Glomerular visceral epithelial cell (primary cell): ENCODE results near the gene COG2.
A peak's percentile ranks its signal among the peaks of the same experiment; 100 is the strongest.
"Not testable (repeated sequence)": the region's sequence is repeated elsewhere in the genome, so short reads cannot be mapped to it uniquely, and the experiment has no call there.

Source experiments
- DNase-seq: peaks from one replicate; pipeline ENCODE4 v3.0.0-alpha.2; 2016; ENCODE audit errors: extremely low spot score

The COG2 gene

GRCh38 chr1:230624097-230624713 lies 18.1 kb upstream of the COG2 start:
- no peak for DNase-seq

DNA sequence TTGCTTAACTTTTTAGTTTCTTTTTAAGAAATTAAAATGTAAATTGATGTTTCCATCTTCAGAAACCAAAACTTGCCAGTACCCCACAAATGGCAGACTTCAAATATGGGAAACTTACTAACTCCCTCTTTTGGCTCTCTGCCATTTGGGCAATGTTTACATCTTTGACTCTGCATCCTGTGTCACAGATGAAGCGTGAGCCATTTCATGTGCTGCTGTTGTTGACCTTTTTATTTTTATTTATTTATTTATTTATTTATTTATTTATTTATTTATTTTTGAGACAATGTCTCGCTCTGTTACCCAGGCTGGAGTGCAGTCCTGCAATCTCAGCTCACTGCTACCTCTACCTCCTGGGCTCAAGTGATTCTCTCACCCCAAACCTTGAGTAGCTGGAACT lies 16.0 kb upstream of the COG2 start:
- DNase-seq = no peak

GRCh38 chr1:230627767-230628166 lies 14.5 kb upstream of the COG2 start:
- DNase-seq = no peak

GRCh38 chr1:230629511-230629910 lies 12.8 kb upstream of the COG2 start:
- no peak for DNase-seq

DNA sequence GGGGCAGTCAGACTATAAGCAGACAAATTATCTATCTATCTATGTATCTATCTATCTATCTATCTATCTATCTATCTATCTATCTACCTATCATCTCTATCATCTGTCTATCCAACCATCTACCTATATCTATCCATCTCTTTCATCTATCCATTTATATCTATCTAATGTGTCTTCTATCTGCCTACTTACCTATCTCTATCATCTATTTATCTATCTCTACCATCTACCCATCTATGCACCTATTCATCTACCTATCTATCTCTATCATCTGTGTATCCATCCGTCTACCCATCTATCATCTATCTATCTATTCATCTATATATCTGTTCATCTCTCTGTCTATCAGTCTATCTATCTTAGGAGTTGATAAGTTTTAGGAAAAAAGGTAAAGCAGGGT lies 10.8 kb upstream of the COG2 start:
- no peak for DNase-seq

GRCh38 chr1:230632273-230632873 lies 9.9 kb upstream of the COG2 start:
- peak; percentile 47 for DNase-seq

GRCh38 chr1:230633469-230633868 lies 8.8 kb upstream of the COG2 start:
- DNase-seq = no peak

DNA sequence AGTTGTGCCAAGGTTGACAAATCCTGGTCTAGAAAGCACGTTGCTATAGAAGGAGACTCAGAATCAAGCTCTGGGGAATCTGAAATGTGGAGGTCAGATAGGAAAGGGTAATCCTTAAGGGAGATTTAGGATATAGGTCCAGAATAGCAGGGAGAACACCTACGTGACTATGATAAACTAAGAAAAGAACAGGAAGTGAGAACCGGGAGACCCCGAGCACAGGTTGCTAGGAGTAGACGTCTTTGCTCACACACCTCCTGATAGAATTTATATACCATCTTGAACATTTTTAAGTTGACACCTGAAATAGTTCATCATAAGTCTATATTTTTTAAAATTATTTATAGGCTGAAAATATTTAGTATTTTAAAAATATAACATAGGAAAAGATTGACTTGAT lies 7.9 kb upstream of the COG2 start:
- DNase-seq = no peak

DNA sequence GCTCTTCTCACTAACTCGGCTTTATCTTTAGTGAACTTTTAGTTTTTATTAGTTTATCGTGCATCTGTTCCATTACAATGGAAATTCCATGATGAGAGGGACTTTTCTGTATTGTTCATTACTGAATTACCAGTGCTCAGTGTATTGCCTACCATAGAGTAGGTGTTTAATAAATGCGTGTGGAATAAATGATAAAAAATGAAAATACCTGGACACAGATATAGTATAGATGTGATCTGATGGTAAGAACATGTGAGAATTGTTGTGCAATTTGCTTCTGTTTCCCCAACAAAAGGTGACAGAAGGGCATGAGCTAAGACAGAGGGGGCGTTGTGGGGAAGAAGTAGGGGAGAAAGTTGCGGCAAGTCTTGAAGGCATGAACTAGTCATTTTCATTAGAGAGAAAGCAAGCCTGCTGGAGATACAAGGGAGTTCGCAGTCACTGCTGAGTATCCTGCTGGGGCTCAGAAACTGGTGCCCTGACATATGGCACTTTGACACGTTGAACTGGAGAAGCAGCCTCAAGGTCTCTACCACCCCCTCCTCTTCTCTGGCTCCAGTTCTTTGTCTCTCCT lies 5.6 kb upstream of the COG2 start:
- no peak for DNase-seq

DNA sequence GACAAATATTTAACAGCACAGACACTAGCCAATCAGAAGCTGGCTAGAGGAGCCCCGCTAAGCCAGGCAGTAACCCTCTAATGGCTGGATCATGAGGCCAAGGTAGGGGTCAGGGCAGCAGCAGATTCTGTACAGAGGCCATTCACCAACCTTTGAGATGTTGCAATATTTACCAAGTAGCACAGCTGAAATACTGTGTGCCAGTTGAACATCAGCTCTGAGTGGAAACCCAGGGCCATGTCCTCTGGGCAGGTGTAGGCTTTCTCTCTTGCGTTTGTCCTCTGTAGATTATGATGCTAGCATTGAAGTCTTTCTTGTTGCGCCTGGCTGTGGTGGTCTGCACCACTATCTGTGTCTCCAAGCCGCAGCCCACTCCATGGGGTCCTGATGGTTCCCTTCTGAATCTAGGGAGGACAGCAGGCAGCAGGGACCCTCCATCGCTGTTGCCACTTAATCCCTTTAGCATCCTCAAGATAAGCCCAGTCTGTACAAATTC lies 2.5 kb upstream of the COG2 start:
- DNase-seq = no peak

GRCh38 chr1:230641346-230641745 lies 935 bp upstream of the COG2 start:
- DNase-seq = peak; percentile 63

- no peak for DNase-seq
Measured at GRCh38 chr1:230641900-230642262, 400 bp upstream of the COG2 start.

GRCh38 chr1:230643908-230644307 lies 1.6 kb downstream of the COG2 start:
- DNase-seq = peak; percentile 16

GRCh38 chr1:230646710-230647302 lies 4.5 kb downstream of the COG2 start:
- DNase-seq = no peak

- DNase-seq = no peak
Measured at GRCh38 chr1:230647321-230647720, 5.0 kb downstream of the COG2 start.

GRCh38 chr1:230648114-230648513 lies 5.8 kb downstream of the COG2 start:
- DNase-seq = no peak

DNA sequence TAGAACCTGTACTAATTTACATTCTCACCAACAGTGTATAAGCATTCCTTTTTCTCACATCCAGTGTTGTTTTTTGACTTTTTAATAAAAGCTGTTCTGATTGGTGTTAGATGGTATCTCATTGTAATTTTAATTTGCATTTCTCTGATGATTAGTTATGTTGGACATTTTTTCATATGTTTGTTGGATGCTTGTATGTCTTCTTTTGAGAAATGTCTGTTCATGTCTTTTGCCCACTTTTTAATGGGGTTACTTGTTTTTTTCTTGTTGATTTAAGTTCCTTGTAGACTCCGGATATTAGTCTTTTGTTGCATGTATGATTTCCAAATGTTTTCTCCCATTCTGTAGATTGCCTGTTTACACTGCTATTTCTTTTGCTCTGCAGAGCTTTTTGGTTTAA lies 8.0 kb downstream of the COG2 start:
- no peak for DNase-seq

- no peak for DNase-seq
Measured at GRCh38 chr1:230651235-230651634, 9.0 kb downstream of the COG2 start.

GRCh38 chr1:230656719-230657118 lies 14.4 kb downstream of the COG2 start:
- DNase-seq = not testable (repeated sequence)

- DNase-seq = not testable (repeated sequence)
Measured at GRCh38 chr1:230658103-230658502, 15.8 kb downstream of the COG2 start.

DNA sequence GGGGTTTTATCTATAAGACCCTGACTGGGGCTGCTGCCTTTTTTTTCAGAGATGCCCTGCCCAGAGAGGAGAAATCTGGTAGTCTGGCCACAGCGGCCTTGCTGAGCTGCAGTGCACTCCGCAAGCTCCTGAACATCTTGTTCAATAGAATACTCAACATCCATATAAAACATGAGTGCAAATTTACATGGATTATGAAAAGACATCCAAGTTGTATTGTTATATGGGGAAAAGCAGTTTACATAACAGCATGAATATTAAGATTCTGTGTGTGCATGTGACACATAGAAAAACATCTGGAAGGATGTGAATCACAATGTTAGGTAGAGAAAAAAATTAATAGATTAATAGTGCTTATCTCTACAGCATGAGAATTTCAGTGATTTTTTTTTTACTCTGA lies 16.4 kb downstream of the COG2 start:
- no peak for DNase-seq

DNA sequence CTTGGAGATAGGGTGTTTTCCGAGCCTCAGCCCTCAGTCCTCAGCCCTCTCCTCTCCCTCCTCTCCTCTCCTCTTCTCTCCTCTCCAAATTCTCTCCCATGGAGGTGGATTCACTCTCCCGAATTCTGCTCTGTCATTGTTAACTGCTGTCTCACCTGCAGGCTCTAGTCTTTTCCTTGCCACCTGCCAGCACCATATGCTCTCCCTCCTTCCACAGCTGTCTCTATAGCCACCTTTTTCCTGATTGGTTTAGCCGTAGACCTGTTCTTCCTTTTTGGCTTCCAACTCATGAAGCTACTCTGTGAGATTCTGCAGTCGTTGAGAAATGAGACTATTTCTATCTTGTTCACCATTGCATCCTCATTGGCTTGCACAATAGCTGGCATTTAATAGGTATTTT lies 19.7 kb downstream of the COG2 start:
- no peak for DNase-seq

GRCh38 chr1:230668227-230668626 lies 25.9 kb downstream of the COG2 start:
- DNase-seq = no peak
